K562 (cell line): ENCODE data around the gene RIT1. TPM values are rescaled to one million over a fixed set of nuclear protein-coding genes. Genes with fewer than 3 reads are reported as not detected.

Experiments
- ATAC-seq: fragments of 200-7000 bp; cut with Tn5 transposase; 3 replicates; pipeline ENCODE4 v1.9.1; 2020; ENCODE audit warnings: moderate library complexity
- BruUV-seq: library from RNA; stranded (reverse); fragments of 400-500 nt; replicated peaks from 2 replicates; lab custom pipeline; 2021; lab: Mats Ljungman, UMichigan
- CTCF ChIA-PET: fragments of 300-600 bp; formaldehyde crosslinking; extraction: SDS; loops from one replicate; lab custom pipeline; 2021; ENCODE audit warnings: low intra/inter-chr PET ratio; lab: Yijun Ruan, JAX
- POLR2A ChIA-PET: fragments of 300-600, 350-650 bp; sonication (Branson Sonifier 250); formaldehyde crosslinking; extraction: SDS; loops from one replicate; lab custom pipeline; 2021; ENCODE audit warnings: antibody characterized with exemption, inconsistent platforms; lab: Yijun Ruan, JAX
- DNase-seq, 4 experiments: peaks; one replicate each; pipeline versions ENCODE4 v3.0.0 to v3.0.0-alpha.2; 2011 to 2018; ENCODE audit warnings: low spot score in 3 of 4, mixed read lengths in 3 of 4; ENCODE audit errors: extremely low read depth in 1 of 4
- FAIRE-seq: peaks from 2 replicates; lab custom pipeline; 2011; peaks lifted over from hg19 to GRCh38; lab: Jason Lieb, UNC
- H2AFZ ChIP-seq: 2 replicates; pipeline ENCODE4 v1.6.0; 2011; ENCODE audit warnings: low read depth, low read length, control low read depth, inconsistent platforms
- H3K27ac ChIP-seq: fragments of 200-600 bp; 3 replicates; pipeline ENCODE4 v1.8.0; 2011; ENCODE audit warnings: low read depth, mild to moderate bottlenecking, control low read depth, inconsistent platforms, low read length, moderate library complexity, mixed read lengths; ENCODE audit errors: extremely low read depth
- H3K27me3 ChIP-seq, 2 experiments: fragments of 300-600 bp in 1 of 2; 2 replicates in 1 of 2; 3 replicates in 1 of 2; pipeline versions ENCODE4 v1.6.0 to v1.8.0; 2011; ENCODE audit warnings: inconsistent platforms in 2 of 2, low read length in 2 of 2, mild to moderate bottlenecking in 1 of 2, mixed read lengths in 1 of 2, moderate library complexity in 1 of 2; ENCODE audit not compliant: control insufficient read depth in 2 of 2, insufficient read depth in 2 of 2
- H3K36me3 ChIP-seq: fragments of 300-600 bp; 3 replicates; pipeline ENCODE4 v1.8.0; 2011; ENCODE audit warnings: mild to moderate bottlenecking, low read length, inconsistent platforms; ENCODE audit not compliant: control insufficient read depth, insufficient read depth
- H3K4me1 ChIP-seq, 2 experiments: fragments of 200-600 bp in 1 of 2; replicated peaks in 1 of 2; 2 replicates in 1 of 2; 3 replicates in 1 of 2; pipeline versions ENCODE4 v1.5.1 to v1.8.0; 2011; ENCODE audit warnings: inconsistent platforms in 2 of 2, low read length in 2 of 2, mild to moderate bottlenecking in 1 of 2, mixed read lengths in 1 of 2, moderate library complexity in 1 of 2; ENCODE audit not compliant: control insufficient read depth in 2 of 2, insufficient read depth in 2 of 2
- H3K4me2 ChIP-seq: 2 replicates; pipeline ENCODE4 v1.6.1; 2011; ENCODE audit warnings: low read length, control low read depth, inconsistent platforms, mixed read lengths; ENCODE audit not compliant: insufficient read depth
- H3K4me3 ChIP-seq: fragments of 200-600 bp; sonication (generic), shearing (Covaris generic); 2 replicates; pipeline ENCODE4 v1.5.1; 2016; ENCODE audit warnings: control low read depth, inconsistent platforms
- H3K79me2 ChIP-seq: fragments of 200-600 bp; 3 replicates; pipeline ENCODE4 v1.8.0; 2011; ENCODE audit warnings: low read length, inconsistent platforms; ENCODE audit not compliant: control insufficient read depth, insufficient read depth
- H3K9ac ChIP-seq, 2 experiments: 2 replicates each; pipeline versions ENCODE4 v1.6.0 to v1.6.1; 2011; ENCODE audit warnings: low read depth in 2 of 2, low read length in 2 of 2, control low read depth in 1 of 2, inconsistent platforms in 1 of 2, mild to moderate bottlenecking in 1 of 2, mixed read lengths in 1 of 2; ENCODE audit not compliant: insufficient read depth in 1 of 2
- H3K9me1 ChIP-seq: one replicate; pipeline ENCODE4 v1.6.0; 2011; ENCODE audit warnings: inconsistent platforms, mild to moderate bottlenecking, low read length, moderate library complexity; ENCODE audit not compliant: control insufficient read depth, insufficient read depth
- H3K9me3 ChIP-seq: replicated peaks from 2 replicates; pipeline ENCODE4 v1.5.1; 2011; ENCODE audit warnings: low read depth, low read length, inconsistent platforms; ENCODE audit not compliant: control insufficient read depth, insufficient read depth
- H4K20me1 ChIP-seq: replicated peaks from 2 replicates; pipeline ENCODE4 v1.6.1; 2011; ENCODE audit warnings: low read length, inconsistent platforms, mixed read lengths; ENCODE audit not compliant: control insufficient read depth, insufficient read depth
- HMG20A ChIP-seq: fragments of 450-650 bp; formaldehyde crosslinking; conservative IDR thresholded peaks from 2 replicates; pipeline ENCODE4 v1.4.0; 2020; ENCODE audit warnings: mild to moderate bottlenecking, mixed read lengths
- POLR2A ChIP-seq: fragments of 450-650 bp; conservative IDR thresholded peaks from 2 replicates; pipeline ENCODE4 v1.6.1; 2016
- SPI1 ChIP-seq: IDR thresholded peaks from 2 replicates; pipeline ENCODE4 v1.6.1; 2011; ENCODE audit warnings: low read depth, low read length, control low read depth, borderline replicate concordance
- ZFPM2 ChIP-seq: fragments of 250-450 bp; sonication (Bioruptor Pico); IDR thresholded peaks from 2 replicates; pipeline ENCODE4 v1.5.1; 2022; ENCODE audit warnings: mild to moderate bottlenecking
- WGBS: fragments of 100-300 bp; shearing (Covaris generic); methylation state at CpG from one replicate; pipeline ENCODE4 v1.1.6; 2016; ENCODE audit warnings: low coverage, mixed read lengths; ENCODE audit not compliant: insufficient coverage; ENCODE audit errors: missing lambda C conversion rate; 5-methylcytosine and 5-hydroxymethylcytosine counted together
- in situ Hi-C: fragments of 300-500 bp; cut with MboI; formaldehyde crosslinking; loops from 4 replicates; pipeline ENCODE4 v1.15.0; 2018; ENCODE audit warnings: inconsistent platforms, mixed read lengths
- intact Hi-C: fragments of 100-400 bp; cut with micrococcal nuclease; formaldehyde crosslinking; loops from 2 replicates; pipeline ENCODE4 v1.14.2; 2022
- polyA plus RNA-seq, 8 experiments: library from polyadenylated mRNA; depleted of rRNA in 4 of 8; stranded (reverse) in 5 of 8; unstranded in 3 of 8; fragments of >200 nt; fragmentation: Nextera tagmentation in 2 of 8; fragmentation: Illumina TruSeq in 1 of 8; extraction: Ambion mirVana in 2 of 8; extraction: Trizol in 1 of 8; gene quantifications; 2 replicates each; pipeline versions ENCODE4 v1.2.1 to v1.2.3, GENCODE V29; 2011 to 2014; ENCODE audit warnings: inconsistent platforms in 1 of 8, missing spikeins in 1 of 8
- total RNA-seq, 7 experiments: library from RNA; depleted of rRNA in 6 of 7; stranded (reverse); fragments of >200 nt in 6 of 7; fragmentation: Illumina TruSeq in 2 of 7; extraction: Trizol in 2 of 7; gene quantifications; 2 replicates each; pipeline versions ENCODE4 v1.2.1 to v1.2.3, GENCODE V29; 2011 to 2021; ENCODE audit warnings: low replicate concordance in 1 of 7
- TF ChIP-seq, protein P1 (sequence below): fragments of 200-600 bp; sonication (generic); IDR thresholded peaks from one replicate; pipeline ENCODE4 v1.6.1; 2012; ENCODE audit warnings: mild to moderate bottlenecking, low read depth, low read length, inconsistent platforms

The RIT1 gene
- total and polyA plus RNA-seq, 9 of the 15 experiments (the other 6 are each of a cell fraction or from before 2014, with no cell fraction given) = 13.5 to 57.6 (median 22.9) TPM

DNA sequence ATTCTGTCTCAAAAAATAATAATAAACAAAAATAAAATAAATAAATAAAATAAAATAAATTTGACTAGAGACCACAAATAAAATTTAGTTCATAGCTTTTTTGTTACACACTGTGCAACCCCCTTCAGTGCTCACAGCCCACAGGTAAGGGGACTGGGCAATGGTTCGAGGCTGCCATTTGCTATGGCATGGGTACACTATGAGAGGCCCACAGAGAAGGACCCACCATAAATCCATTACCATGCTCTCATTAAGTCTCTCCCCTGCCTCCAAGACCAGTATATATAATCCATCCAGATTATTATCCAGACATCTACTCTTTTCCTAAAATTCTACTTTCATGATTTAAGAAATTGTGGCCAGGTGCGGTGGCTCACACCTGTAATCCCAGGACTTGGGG is 8.7 kb upstream of the RIT1 start:
- Histone ChIP-seq H3K27me3 (no peaks in the 10 kb centered on the region), H3K9me3 (no peaks in the 10 kb centered on the region), H4K20me1 (0 out of 2 replicates have a peak, but pooled peaks cover 4% of the 10 kb centered on the region), H3K4me1 (no peaks in the 10 kb centered on the region), H3K9ac (no peak overlapping the region), H3K4me3 (no peak overlapping the region), H3K9me1 (no peaks in the 10 kb centered on the region), H2AFZ (no peak overlapping the region), H3K36me3 (peaks cover 97% of the 10 kb centered on the region), H3K79me2 (peaks cover 17% of the 10 kb centered on the region), H3K4me2 (no peak overlapping the region), H3K27ac (no peak overlapping the region)
- WGBS = 100% methylated on average over 2 of the region's 2 CpGs
- BruUV-seq = no TSS peak
- TF ChIP-seq ZFPM2 (CRISPR knock-in tag) (no peak), POLR2A (0 out of 2 replicates have a peak, but pooled peaks have one; percentile 26), SPI1 (no peak), HMG20A (CRISPR knock-in tag) (no peak)
- ATAC-seq = no peak
- ChIA-PET CTCF (no interaction called here), POLR2A (interaction anchor here (0.6 to 7.9 kb wide), 4 partner anchors 8 to 163 kb away, joined by 3 to 100 read pairs (median 20); partner anchors contain the start of genes KHDC4 and RIT1)
- intact Hi-C loops = no loop called here
- FAIRE-seq = no peak
- DNase-seq = no peak
- in situ Hi-C loops = no loop called here

GRCh38 chr1:155918660-155919059 is 7.5 kb upstream of the RIT1 start:
- H3K9me3 ChIP-seq = no peaks in the 10 kb centered on the region
- ChIA-PET POLR2A (interaction anchor here (0.5 to 7.9 kb wide), 6 partner anchors 8 to 1022 kb away, joined by 3 to 100 read pairs (median 3); partner anchors contain the start of genes KHDC4 and RIT1), CTCF (no interaction called here)
- no peaks in the 10 kb centered on the region for H3K9me1 ChIP-seq
- no peaks in the 10 kb centered on the region for H3K4me1 ChIP-seq
- H3K4me2 ChIP-seq = no peak overlapping the region
- H4K20me1 ChIP-seq = 0 out of 2 replicates have a peak, but pooled peaks cover 4% of the 10 kb centered on the region
- in situ Hi-C loops (no loop called here), intact Hi-C loops (no loop called here)
- no peak overlapping the region for H2AFZ ChIP-seq
- no TSS peak for BruUV-seq
- no peaks in the 10 kb centered on the region for H3K27me3 ChIP-seq
- H3K4me3 ChIP-seq = no peak overlapping the region
- no peak for FAIRE-seq
- no peak for ATAC-seq
- no peak overlapping the region for H3K27ac ChIP-seq
- no peak overlapping the region for H3K9ac ChIP-seq
- H3K36me3 ChIP-seq = peaks cover 97% of the 10 kb centered on the region
- peaks cover 17% of the 10 kb centered on the region for H3K79me2 ChIP-seq
- no peak for DNase-seq
- WGBS = 33% methylated on average over 2 of the region's 3 CpGs
- TF ChIP-seq, protein P1, sequence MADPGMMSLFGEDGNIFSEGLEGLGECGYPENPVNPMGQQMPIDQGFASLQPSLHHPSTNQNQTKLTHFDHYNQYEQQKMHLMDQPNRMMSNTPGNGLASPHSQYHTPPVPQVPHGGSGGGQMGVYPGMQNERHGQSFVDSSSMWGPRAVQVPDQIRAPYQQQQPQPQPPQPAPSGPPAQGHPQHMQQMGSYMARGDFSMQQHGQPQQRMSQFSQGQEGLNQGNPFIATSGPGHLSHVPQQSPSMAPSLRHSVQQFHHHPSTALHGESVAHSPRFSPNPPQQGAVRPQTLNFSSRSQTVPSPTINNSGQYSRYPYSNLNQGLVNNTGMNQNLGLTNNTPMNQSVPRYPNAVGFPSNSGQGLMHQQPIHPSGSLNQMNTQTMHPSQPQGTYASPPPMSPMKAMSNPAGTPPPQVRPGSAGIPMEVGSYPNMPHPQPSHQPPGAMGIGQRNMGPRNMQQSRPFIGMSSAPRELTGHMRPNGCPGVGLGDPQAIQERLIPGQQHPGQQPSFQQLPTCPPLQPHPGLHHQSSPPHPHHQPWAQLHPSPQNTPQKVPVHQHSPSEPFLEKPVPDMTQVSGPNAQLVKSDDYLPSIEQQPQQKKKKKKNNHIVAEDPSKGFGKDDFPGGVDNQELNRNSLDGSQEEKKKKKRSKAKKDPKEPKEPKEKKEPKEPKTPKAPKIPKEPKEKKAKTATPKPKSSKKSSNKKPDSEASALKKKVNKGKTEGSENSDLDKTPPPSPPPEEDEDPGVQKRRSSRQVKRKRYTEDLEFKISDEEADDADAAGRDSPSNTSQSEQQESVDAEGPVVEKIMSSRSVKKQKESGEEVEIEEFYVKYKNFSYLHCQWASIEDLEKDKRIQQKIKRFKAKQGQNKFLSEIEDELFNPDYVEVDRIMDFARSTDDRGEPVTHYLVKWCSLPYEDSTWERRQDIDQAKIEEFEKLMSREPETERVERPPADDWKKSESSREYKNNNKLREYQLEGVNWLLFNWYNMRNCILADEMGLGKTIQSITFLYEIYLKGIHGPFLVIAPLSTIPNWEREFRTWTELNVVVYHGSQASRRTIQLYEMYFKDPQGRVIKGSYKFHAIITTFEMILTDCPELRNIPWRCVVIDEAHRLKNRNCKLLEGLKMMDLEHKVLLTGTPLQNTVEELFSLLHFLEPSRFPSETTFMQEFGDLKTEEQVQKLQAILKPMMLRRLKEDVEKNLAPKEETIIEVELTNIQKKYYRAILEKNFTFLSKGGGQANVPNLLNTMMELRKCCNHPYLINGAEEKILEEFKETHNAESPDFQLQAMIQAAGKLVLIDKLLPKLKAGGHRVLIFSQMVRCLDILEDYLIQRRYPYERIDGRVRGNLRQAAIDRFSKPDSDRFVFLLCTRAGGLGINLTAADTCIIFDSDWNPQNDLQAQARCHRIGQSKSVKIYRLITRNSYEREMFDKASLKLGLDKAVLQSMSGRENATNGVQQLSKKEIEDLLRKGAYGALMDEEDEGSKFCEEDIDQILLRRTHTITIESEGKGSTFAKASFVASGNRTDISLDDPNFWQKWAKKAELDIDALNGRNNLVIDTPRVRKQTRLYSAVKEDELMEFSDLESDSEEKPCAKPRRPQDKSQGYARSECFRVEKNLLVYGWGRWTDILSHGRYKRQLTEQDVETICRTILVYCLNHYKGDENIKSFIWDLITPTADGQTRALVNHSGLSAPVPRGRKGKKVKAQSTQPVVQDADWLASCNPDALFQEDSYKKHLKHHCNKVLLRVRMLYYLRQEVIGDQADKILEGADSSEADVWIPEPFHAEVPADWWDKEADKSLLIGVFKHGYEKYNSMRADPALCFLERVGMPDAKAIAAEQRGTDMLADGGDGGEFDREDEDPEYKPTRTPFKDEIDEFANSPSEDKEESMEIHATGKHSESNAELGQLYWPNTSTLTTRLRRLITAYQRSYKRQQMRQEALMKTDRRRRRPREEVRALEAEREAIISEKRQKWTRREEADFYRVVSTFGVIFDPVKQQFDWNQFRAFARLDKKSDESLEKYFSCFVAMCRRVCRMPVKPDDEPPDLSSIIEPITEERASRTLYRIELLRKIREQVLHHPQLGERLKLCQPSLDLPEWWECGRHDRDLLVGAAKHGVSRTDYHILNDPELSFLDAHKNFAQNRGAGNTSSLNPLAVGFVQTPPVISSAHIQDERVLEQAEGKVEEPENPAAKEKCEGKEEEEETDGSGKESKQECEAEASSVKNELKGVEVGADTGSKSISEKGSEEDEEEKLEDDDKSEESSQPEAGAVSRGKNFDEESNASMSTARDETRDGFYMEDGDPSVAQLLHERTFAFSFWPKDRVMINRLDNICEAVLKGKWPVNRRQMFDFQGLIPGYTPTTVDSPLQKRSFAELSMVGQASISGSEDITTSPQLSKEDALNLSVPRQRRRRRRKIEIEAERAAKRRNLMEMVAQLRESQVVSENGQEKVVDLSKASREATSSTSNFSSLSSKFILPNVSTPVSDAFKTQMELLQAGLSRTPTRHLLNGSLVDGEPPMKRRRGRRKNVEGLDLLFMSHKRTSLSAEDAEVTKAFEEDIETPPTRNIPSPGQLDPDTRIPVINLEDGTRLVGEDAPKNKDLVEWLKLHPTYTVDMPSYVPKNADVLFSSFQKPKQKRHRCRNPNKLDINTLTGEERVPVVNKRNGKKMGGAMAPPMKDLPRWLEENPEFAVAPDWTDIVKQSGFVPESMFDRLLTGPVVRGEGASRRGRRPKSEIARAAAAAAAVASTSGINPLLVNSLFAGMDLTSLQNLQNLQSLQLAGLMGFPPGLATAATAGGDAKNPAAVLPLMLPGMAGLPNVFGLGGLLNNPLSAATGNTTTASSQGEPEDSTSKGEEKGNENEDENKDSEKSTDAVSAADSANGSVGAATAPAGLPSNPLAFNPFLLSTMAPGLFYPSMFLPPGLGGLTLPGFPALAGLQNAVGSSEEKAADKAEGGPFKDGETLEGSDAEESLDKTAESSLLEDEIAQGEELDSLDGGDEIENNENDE = no peak
